OCI-LY7 (cell line): Measurements from ENCODE around the gene PLCB1.

ENCODE experiments used
- CTCF ChIP-seq: fragments of 200-600 bp; sonication (generic); conservative IDR thresholded peaks from 2 replicates; pipeline ENCODE4 v1.5.1; 2014; ENCODE audit warnings: mild to moderate bottlenecking, antibody characterized with exemption, low read length, moderate library complexity, mixed read lengths
- EZH2phosphoT487 ChIP-seq: fragments of 200-600 bp; sonication (generic); IDR thresholded peaks from 2 replicates; pipeline ENCODE4 v1.6.1; 2018; ENCODE audit warnings: low read depth, borderline replicate concordance, mild to moderate bottlenecking, mixed run types, antibody characterized with exemption, low read length, moderate library complexity, mixed read lengths

GRCh38 chr20:8127553-8128255 lies 4.4 kb upstream of the PLCB1 start:
- no peak for TF ChIP-seq CTCF
- no peak for TF ChIP-seq EZH2phosphoT487
